Placental epithelial cell (primary cell): Measurements from ENCODE around the gene OR8G1. TPM values are rescaled to one million over a fixed set of nuclear protein-coding genes. Genes with fewer than 3 reads are reported as not detected.

Experiments
- total RNA-seq: library from RNA; depleted of rRNA; stranded (reverse); fragments of >200 nt; gene quantifications from 2 replicates; pipeline ENCODE4 v1.2.3, GENCODE V29; 2012

OR8G1 gene, protein sequence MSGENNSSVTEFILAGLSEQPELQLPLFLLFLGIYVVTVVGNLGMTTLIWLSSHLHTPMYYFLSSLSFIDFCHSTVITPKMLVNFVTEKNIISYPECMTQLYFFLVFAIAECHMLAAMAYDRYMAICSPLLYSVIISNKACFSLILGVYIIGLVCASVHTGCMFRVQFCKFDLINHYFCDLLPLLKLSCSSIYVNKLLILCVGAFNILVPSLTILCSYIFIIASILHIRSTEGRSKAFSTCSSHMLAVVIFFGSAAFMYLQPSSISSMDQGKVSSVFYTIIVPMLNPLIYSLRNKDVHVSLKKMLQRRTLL
- not detected in 2 replicates for total RNA-seq

DNA sequence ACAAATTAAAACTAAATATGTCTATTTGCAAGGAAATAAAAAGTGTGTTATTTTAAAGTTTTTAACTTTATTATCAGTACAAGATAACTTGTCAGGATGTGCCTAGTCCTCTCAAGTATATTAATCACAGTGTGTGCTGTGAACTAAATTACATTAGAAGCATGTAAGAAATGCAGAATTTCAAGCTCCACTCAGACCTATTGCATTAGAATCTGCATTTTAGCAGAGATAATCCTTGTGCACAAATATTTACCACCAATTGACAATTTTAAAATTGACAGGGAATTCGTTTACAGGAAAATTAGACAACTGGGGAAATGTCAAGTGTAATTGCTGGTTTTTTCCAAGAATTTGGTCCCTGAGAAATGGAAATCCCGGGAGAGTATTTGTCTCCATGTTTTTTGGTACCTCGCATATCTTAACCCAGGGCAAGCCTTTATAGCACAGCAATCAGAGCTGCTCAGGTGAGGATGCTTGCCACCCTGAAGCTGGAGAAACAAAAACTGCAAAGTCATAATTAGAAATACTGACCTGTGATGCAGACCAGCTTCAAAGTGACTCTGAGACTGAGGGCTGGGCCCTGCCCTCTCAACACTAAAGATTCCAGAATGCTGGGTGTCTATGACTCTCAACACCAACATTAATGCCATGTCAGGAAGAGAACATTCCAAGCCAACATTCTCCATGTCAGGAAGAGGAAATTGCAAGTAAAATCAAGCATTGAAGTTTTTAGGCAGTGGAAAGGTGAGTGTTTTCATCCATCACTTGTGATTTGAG, at the start of gene OR8G1:
Gene OR8G1 (plus strand): TSS at position 475 of the 777 bp plus-strand sequence. CDS start 8,581 bp downstream, outside the sequence.

DNA sequence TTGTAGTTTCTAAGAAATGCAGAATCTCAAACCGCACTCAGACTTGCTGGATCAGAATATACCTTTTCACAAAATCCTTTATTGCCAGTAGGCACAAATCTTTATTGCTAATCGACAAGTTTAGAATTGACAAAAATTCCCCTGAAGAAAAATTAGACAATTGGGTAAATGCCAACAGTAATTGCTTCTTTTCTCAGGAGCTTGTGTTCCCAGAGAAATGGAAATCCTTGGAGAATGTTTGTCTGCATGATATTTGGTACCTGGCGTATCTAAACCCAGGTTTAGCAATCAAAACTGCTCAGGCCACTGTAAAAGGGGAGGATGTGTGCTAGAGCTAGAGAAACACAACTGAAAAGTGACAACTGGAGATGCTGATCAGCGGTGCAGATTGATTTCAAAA, 15.2 kb downstream of the OR8G1 start, which contains the start of gene OR8G5:
Gene OR8G5 (plus strand): TSS at position 301 of the 400 bp plus-strand sequence. CDS start 8,556 bp downstream, outside the sequence.

Other genes with a start within 250 kb of the OR8G1 start
- gene OR10G6, start 245.9 kb upstream of the OR8G1 start, total RNA-seq = not detected in 2 replicates
- not detected in 2 replicates for gene OR10G4, start 228.1 kb upstream of the OR8G1 start, total RNA-seq
- 0.39 TPM in 1 of 2 replicates, not detected in the other for gene OR10G9, start 218.1 kb upstream of the OR8G1 start, total RNA-seq
- not detected in 2 replicates for gene OR10G8, start 214.3 kb upstream of the OR8G1 start, total RNA-seq
- not detected in 2 replicates for gene OR10G7, start 199.8 kb upstream of the OR8G1 start, total RNA-seq
- 157 and 161 TPM in 2 replicates for gene VWA5A, start 125.6 kb upstream of the OR8G1 start, total RNA-seq
- not detected in 2 replicates for gene OR10D3, start 57.8 kb upstream of the OR8G1 start, total RNA-seq
- gene OR8G5, start 15.3 kb downstream of the OR8G1 start, total RNA-seq = not detected in 2 replicates
- gene OR8D1, start 72.9 kb downstream of the OR8G1 start, total RNA-seq = not detected in 2 replicates
- not detected in 2 replicates for gene OR8D2, start 79.1 kb downstream of the OR8G1 start, total RNA-seq
- gene OR8B2, start 143.4 kb downstream of the OR8G1 start, total RNA-seq = not detected in 2 replicates
- gene OR8B3, start 157.9 kb downstream of the OR8G1 start, total RNA-seq = not detected in 2 replicates
- not detected in 2 replicates for gene OR8B4, start 183.8 kb downstream of the OR8G1 start, total RNA-seq
- not detected in 2 replicates for gene OR8B8, start 204.6 kb downstream of the OR8G1 start, total RNA-seq